SIG-M5 treated with dmso at 0.1 percent for 504 hours (cell line): ENCODE measurements around the gene PDE4D.
"Not testable (repeated sequence)": the region's sequence is repeated elsewhere in the genome, so short reads cannot be mapped to it uniquely, and the experiment has no call there.

Experiments used
- DNase-seq: peaks from one replicate; lab custom pipeline; 2025; ENCODE audit not compliant: unreplicated experiment; lab: John Stamatoyannopoulos, UW

PDE4D gene

GRCh38 chr5:59618644-59619043, 274.9 kb downstream of the PDE4D start:
- DNase-seq: no peak

- DNase-seq: no peak
Measured at GRCh38 chr5:59617186-59617771, 276.2 kb downstream of the PDE4D start.

- no peak for DNase-seq
Measured at GRCh38 chr5:59616413-59616812, 277.1 kb downstream of the PDE4D start.

- no peak for DNase-seq
Measured at GRCh38 chr5:59615272-59615671, 278.3 kb downstream of the PDE4D start.

GRCh38 chr5:59609501-59610265, 283.8 kb downstream of the PDE4D start:
- DNase-seq: no peak

GRCh38 chr5:59608745-59609144, 284.8 kb downstream of the PDE4D start:
- DNase-seq: no peak

- DNase-seq: no peak
Measured at GRCh38 chr5:59607138-59607765, 286.3 kb downstream of the PDE4D start.

GRCh38 chr5:59605915-59606314, 287.6 kb downstream of the PDE4D start:
- DNase-seq: no peak

GRCh38 chr5:59604111-59604510, 289.4 kb downstream of the PDE4D start:
- DNase-seq: no peak

- DNase-seq: no peak
Measured at GRCh38 chr5:59600998-59601397, 292.5 kb downstream of the PDE4D start.

GRCh38 chr5:59600153-59600552, 293.4 kb downstream of the PDE4D start:
- no peak for DNase-seq

GRCh38 chr5:59599729-59600128, 293.8 kb downstream of the PDE4D start:
- no peak for DNase-seq

GRCh38 chr5:59598547-59598874, 295.0 kb downstream of the PDE4D start:
- DNase-seq: no peak

- DNase-seq: no peak
Measured at GRCh38 chr5:59597690-59598546, 295.6 kb downstream of the PDE4D start.

GRCh38 chr5:59596586-59597350, 296.8 kb downstream of the PDE4D start:
- peak; percentile 67 for DNase-seq

GRCh38 chr5:59594118-59594517, 299.4 kb downstream of the PDE4D start:
- not testable (repeated sequence) for DNase-seq

- no peak for DNase-seq
Measured at GRCh38 chr5:59593439-59594007, 300.0 kb downstream of the PDE4D start.

GRCh38 chr5:59592101-59592500, 301.4 kb downstream of the PDE4D start:
- DNase-seq: no peak

GRCh38 chr5:59591162-59591561, 302.4 kb downstream of the PDE4D start:
- DNase-seq: no peak

GRCh38 chr5:59588922-59589321, 304.6 kb downstream of the PDE4D start:
- no peak for DNase-seq
